MG63 (cell line): ENCODE results near the gene KMO. TPM values are rescaled to one million over a fixed set of nuclear protein-coding genes. Genes with fewer than 3 reads are reported as not detected.

Experiments
- DNase-seq: peaks from one replicate; pipeline ENCODE4 v3.0.0-alpha.2; 2020
- H3K27me3 ChIP-seq: fragments of 250-450 bp; sonication (Bioruptor Pico); 2 replicates; pipeline ENCODE4 v1.5.1; 2020; ENCODE audit warnings: mild to moderate bottlenecking, moderate library complexity
- H3K36me3 ChIP-seq: fragments of 250-450 bp; sonication (Bioruptor Pico); 2 replicates; pipeline ENCODE4 v1.5.1; 2020; ENCODE audit warnings: mild to moderate bottlenecking, moderate library complexity
- H3K4me3 ChIP-seq: fragments of 250-450 bp; sonication (Bioruptor Pico); 2 replicates; pipeline ENCODE4 v1.5.1; 2020; ENCODE audit warnings: mild to moderate bottlenecking, moderate library complexity
- H3K9me3 ChIP-seq: fragments of 250-450 bp; sonication (Bioruptor Pico); 2 replicates; pipeline ENCODE4 v1.5.1; 2020; ENCODE audit warnings: mild to moderate bottlenecking, moderate library complexity
- total RNA-seq: library from RNA; depleted of rRNA; stranded (reverse); fragments of >200 nt; shearing (Covaris generic); gene quantifications from 2 replicates; pipeline ENCODE4 v1.2.3, GENCODE V29; 2014; ENCODE audit warnings: low replicate concordance; rRNA removed

The KMO gene
- total RNA-seq, 1 experiment from 2014 or later, result not detected

DNA sequence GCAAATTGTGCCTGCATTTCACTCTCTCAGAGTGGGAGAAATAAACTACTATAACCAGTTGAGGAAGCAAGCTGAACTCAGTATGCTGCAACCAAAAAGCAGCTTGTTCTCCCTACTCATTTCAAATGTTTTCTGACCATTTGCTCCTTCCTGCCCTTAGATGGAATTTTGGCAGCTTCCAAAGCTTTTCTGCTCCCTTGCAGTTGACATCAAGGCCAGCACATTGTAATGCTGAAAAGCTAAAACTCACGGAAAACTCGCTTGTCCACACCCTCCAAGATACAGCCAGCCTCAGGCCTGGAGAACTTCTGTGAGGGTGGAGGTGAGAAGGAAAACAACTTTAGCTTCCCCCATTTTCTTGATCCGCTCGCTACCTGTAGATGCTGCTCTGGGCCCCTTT lies 113.0 kb downstream of the KMO start:
- Histone ChIP-seq H3K9me3 (no peaks in the 10 kb centered on the region), H3K36me3 (no peaks in the 10 kb centered on the region), H3K27me3 (no peaks in the 10 kb centered on the region; the same call in 1 of the 2 replicates), H3K4me3 (no peak overlapping the region)
- no peak for DNase-seq

Other genes starting within 250 kb of the KMO start
- gene RGS7, start 175.2 kb upstream of the KMO start, total RNA-seq, result 0.13 and 0.20 TPM in 2 replicates
- 241 and 261 TPM in 2 replicates for gene FH, start 12.6 kb upstream of the KMO start, total RNA-seq
- 7.0 and 15.4 TPM in 2 replicates for gene CHML, start 108.0 kb downstream of the KMO start, total RNA-seq
- gene OPN3, start 108.0 kb downstream of the KMO start, total RNA-seq, result 1.1 and 4.1 TPM in 2 replicates
- not detected in 2 replicates for gene WDR64, start 119.9 kb downstream of the KMO start, total RNA-seq